Chondrocyte (in vitro differentiated cells): ENCODE measurements around the gene MACROH2A1. TPM values are rescaled to one million over a fixed set of nuclear protein-coding genes. Genes with fewer than 3 reads are reported as not detected.

ENCODE experiments used
- DNase-seq: peaks from one replicate; pipeline ENCODE4 v3.0.0; 2021; ENCODE audit warnings: mixed read lengths, low spot score
- H3K27ac Mint-ChIP-seq: one replicate; pipeline ENCODE4 v1.8.0; 2021; ENCODE audit warnings: mild to moderate bottlenecking, moderate library complexity, mixed read lengths; ENCODE audit not compliant: unreplicated experiment
- H3K27me3 Mint-ChIP-seq: 2 replicates; pipeline ENCODE4 v1.8.0; 2021; ENCODE audit warnings: low read depth, mixed read lengths
- H3K36me3 Mint-ChIP-seq: 2 replicates; pipeline ENCODE4 v1.8.0; 2021; ENCODE audit warnings: low read depth, mixed read lengths
- H3K4me1 Mint-ChIP-seq: 2 replicates; pipeline ENCODE4 v1.8.0; 2021; ENCODE audit warnings: low read depth, mild to moderate bottlenecking, mixed read lengths
- H3K4me3 Mint-ChIP-seq: one replicate; pipeline ENCODE4 v1.8.0; 2021; ENCODE audit warnings: mild to moderate bottlenecking, moderate library complexity, mixed read lengths; ENCODE audit not compliant: unreplicated experiment
- H3K9me3 Mint-ChIP-seq: 2 replicates; pipeline ENCODE4 v1.8.0; 2021; ENCODE audit warnings: low read depth, mixed read lengths
- total RNA-seq: library from RNA; stranded (reverse); gene quantifications from 3 replicates; pipeline ENCODE4 v1.2.1, GENCODE V29; 2021
- TF ChIP-seq, protein P1 (sequence below): fragments of 200-600 bp; sonication (generic); IDR thresholded peaks from 2 replicates; pipeline ENCODE4 v1.5.0; 2021; ENCODE audit warnings: antibody characterized with exemption, mild to moderate bottlenecking, moderate library complexity

MACROH2A1 gene
- total RNA-seq, 1 donor from 2014 or later = 100 TPM

DNA sequence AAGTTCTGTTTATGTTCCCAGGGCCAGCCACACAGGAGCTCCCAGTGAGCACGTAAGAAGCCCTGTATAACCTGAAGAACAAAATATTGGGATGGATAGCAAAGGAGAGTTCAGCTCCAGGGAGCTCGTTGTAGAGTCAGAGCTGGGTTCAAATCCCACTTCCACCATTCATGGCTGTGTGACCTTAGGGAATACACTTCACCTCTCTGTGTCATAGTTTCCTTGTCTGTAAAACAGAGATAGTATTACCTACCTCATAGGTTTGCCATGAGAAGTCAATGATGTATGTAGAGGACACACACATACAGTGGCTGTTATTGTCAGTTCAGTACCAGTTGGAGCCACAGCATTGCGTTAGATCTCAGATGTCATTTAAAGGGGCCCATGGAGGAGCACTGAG, 67.4 kb downstream of the MACROH2A1 start:
- Mint-ChIP-seq H3K4me1 (peaks cover 6% of the 10 kb centered on the region), H3K27me3 (no peaks in the 10 kb centered on the region), H3K36me3 (no peaks in the 10 kb centered on the region)

DNA sequence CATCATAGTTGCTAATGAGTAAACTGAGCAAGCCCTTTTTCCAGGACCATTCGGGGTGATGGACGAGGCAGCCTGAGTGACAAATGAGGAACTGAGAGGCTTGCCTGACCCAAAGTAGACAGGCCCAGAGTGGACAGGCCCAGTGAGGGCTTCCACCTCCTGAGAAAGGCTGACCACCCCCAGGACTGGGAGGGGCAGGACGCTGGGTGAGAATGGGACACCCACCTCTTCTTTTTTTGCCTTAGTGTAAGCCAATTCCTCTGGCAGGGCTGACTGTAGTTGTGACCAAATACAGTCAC, 68.3 kb downstream of the MACROH2A1 start:
- DNase-seq = no peak
- H3K4me1 Mint-ChIP-seq = peaks cover 3% of the 10 kb centered on the region
- no peaks in the 10 kb centered on the region for H3K36me3 Mint-ChIP-seq
- no peaks in the 10 kb centered on the region for H3K27me3 Mint-ChIP-seq
- no peak overlapping the region for H3K27ac Mint-ChIP-seq
- TF ChIP-seq, protein P1, sequence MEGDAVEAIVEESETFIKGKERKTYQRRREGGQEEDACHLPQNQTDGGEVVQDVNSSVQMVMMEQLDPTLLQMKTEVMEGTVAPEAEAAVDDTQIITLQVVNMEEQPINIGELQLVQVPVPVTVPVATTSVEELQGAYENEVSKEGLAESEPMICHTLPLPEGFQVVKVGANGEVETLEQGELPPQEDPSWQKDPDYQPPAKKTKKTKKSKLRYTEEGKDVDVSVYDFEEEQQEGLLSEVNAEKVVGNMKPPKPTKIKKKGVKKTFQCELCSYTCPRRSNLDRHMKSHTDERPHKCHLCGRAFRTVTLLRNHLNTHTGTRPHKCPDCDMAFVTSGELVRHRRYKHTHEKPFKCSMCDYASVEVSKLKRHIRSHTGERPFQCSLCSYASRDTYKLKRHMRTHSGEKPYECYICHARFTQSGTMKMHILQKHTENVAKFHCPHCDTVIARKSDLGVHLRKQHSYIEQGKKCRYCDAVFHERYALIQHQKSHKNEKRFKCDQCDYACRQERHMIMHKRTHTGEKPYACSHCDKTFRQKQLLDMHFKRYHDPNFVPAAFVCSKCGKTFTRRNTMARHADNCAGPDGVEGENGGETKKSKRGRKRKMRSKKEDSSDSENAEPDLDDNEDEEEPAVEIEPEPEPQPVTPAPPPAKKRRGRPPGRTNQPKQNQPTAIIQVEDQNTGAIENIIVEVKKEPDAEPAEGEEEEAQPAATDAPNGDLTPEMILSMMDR = no peak
- no peaks in the 10 kb centered on the region for H3K9me3 Mint-ChIP-seq
- H3K4me3 Mint-ChIP-seq = no peak overlapping the region

More for the DNA sequence above, 67.4 kb downstream of the MACROH2A1 start:
- TF ChIP-seq, protein P1 = no peak
- no peak overlapping the region for H3K27ac Mint-ChIP-seq
- no peak for DNase-seq
- no peaks in the 10 kb centered on the region for H3K9me3 Mint-ChIP-seq
- H3K4me3 Mint-ChIP-seq = no peak overlapping the region

DNA sequence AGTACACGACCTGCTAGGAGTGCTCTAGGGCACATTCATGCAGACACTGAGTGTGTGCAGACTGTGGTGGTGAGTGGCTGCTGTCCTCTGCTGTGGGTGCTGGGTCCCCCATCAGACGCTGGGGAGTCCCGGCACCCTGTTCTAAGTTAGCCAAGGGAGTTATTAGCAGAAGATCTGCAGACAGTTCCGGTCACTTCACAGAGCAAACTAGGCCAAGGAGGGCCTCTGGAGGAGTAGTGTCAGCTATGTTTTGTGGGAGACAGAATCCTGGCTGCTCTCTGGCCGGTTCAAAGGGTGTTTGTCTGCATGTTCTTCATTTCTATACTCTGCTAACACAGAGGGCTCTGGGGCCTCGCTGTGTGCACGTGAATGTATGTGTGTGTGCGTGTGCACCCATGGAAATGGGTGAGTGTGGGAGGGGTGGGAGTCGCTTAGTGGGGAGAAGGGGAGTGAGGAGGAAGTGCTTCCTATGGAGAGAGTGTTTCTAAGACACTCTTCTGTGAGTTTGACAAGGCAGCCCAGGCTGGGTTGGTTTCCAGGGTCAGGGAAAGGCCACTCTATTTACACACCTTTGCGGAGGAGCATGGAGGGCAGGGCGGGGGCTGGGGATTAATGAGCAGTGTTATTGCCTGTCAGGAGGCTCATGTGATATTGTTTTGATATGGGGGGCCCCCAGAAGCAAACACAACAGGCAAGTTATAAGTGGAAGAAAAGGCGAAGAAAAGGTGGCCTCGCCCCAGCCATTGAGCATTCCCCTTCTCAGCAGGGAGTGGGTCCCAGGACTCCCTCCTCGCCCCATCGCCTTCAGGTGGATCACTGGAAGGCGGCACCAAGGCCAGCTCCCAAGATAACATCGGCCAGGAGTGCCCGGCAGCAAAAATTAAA, 68.9 kb downstream of the MACROH2A1 start:
- Mint-ChIP-seq H3K4me3 (no peak overlapping the region), H3K27me3 (no peaks in the 10 kb centered on the region), H3K27ac (no peak overlapping the region), H3K36me3 (no peaks in the 10 kb centered on the region), H3K4me1 (peaks cover 3% of the 10 kb centered on the region), H3K9me3 (no peaks in the 10 kb centered on the region)
- DNase-seq = no peak
- TF ChIP-seq, protein P1 = no peak

DNA sequence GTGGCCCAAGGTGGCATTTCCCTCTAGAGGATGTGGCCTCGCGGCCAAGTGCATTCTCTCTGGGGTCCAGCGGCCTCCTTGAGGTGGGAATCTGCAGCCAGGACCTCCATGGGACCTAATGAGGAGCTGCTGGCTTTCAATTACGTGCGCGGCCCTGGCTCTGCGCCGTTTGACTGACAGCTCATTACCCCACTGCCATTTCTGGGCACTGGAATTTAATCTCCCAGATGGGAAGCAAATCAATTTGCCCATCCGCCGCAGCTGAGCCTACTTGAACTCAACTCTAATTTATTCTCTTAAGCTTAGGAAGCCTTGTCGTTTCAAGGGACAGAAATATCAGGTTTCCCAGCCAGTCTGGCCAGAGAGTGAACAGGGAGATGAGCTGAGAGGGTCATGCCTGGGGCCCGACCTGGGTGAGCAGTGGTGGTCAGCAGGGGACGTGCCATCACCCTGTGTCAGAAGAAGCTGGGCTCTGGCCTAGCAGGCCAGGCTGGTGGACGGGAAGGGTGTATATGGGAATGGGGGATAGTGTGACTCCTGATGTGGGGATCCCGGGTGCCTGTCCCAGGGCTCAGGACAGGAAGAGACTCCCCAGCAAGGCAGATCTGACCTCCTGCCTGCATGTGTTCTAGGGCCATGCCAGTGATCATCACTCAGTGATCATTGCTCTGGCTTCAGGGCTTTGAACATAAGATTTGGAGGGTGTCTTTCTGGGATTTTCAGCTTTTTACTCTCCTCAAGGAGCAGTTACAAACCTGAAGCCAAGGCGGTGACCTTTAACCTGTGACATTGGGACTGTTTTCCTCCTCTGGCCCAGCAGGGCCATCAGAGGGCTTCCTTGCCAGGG, 69.7 kb downstream of the MACROH2A1 start:
- H3K27ac Mint-ChIP-seq = no peak overlapping the region
- no peaks in the 10 kb centered on the region for H3K27me3 Mint-ChIP-seq
- H3K36me3 Mint-ChIP-seq = no peaks in the 10 kb centered on the region
- TF ChIP-seq, protein P1 = no peak
- peaks cover 2% of the 10 kb centered on the region for H3K4me1 Mint-ChIP-seq
- H3K9me3 Mint-ChIP-seq = no peaks in the 10 kb centered on the region
- DNase-seq = no peak
- no peak overlapping the region for H3K4me3 Mint-ChIP-seq

DNA sequence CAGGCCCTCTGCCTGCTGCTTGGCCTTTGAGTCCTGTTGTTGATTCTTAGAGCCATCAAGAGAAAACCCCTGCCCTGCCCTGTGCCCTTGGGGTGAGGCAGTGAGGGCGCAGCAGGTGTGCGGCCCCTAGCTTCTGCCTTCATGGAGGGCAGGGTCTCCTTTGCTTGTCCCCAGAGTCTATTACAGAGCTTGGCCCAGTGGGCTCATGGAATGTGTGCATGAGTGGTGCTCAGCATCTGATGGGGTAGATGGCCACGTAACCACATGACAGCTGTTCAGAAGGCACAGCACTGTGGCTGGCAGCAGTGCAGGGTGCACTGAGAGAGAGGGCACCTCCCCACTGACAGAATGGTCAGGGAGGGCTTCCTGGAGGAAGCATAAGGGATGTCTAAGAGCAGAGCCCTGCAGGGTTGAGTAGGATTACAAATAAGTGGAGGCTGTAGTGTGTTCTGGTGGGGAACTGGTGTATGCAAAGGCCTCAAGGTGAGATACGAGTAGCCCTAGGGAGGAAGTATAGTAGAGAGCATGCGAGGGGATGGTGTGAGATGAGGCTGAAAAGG, 70.8 kb downstream of the MACROH2A1 start:
- TF ChIP-seq, protein P1 = no peak
- no peaks in the 10 kb centered on the region for H3K36me3 Mint-ChIP-seq
- DNase-seq = no peak
- no peak overlapping the region for H3K4me3 Mint-ChIP-seq
- H3K27me3 Mint-ChIP-seq = no peaks in the 10 kb centered on the region
- H3K9me3 Mint-ChIP-seq = no peaks in the 10 kb centered on the region
- no peak overlapping the region for H3K27ac Mint-ChIP-seq
- no peaks in the 10 kb centered on the region for H3K4me1 Mint-ChIP-seq
